ENCODE measurements around the gene ATAD5.
"Not testable (repeated sequence)": the region's sequence is repeated elsewhere in the genome, so short reads cannot be mapped to it uniquely, and the experiment has no call there.

The ATAD5 gene, protein sequence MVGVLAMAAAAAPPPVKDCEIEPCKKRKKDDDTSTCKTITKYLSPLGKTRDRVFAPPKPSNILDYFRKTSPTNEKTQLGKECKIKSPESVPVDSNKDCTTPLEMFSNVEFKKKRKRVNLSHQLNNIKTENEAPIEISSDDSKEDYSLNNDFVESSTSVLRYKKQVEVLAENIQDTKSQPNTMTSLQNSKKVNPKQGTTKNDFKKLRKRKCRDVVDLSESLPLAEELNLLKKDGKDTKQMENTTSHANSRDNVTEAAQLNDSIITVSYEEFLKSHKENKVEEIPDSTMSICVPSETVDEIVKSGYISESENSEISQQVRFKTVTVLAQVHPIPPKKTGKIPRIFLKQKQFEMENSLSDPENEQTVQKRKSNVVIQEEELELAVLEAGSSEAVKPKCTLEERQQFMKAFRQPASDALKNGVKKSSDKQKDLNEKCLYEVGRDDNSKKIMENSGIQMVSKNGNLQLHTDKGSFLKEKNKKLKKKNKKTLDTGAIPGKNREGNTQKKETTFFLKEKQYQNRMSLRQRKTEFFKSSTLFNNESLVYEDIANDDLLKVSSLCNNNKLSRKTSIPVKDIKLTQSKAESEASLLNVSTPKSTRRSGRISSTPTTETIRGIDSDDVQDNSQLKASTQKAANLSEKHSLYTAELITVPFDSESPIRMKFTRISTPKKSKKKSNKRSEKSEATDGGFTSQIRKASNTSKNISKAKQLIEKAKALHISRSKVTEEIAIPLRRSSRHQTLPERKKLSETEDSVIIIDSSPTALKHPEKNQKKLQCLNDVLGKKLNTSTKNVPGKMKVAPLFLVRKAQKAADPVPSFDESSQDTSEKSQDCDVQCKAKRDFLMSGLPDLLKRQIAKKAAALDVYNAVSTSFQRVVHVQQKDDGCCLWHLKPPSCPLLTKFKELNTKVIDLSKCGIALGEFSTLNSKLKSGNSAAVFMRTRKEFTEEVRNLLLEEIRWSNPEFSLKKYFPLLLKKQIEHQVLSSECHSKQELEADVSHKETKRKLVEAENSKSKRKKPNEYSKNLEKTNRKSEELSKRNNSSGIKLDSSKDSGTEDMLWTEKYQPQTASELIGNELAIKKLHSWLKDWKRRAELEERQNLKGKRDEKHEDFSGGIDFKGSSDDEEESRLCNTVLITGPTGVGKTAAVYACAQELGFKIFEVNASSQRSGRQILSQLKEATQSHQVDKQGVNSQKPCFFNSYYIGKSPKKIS (N-terminal part only)

DNA sequence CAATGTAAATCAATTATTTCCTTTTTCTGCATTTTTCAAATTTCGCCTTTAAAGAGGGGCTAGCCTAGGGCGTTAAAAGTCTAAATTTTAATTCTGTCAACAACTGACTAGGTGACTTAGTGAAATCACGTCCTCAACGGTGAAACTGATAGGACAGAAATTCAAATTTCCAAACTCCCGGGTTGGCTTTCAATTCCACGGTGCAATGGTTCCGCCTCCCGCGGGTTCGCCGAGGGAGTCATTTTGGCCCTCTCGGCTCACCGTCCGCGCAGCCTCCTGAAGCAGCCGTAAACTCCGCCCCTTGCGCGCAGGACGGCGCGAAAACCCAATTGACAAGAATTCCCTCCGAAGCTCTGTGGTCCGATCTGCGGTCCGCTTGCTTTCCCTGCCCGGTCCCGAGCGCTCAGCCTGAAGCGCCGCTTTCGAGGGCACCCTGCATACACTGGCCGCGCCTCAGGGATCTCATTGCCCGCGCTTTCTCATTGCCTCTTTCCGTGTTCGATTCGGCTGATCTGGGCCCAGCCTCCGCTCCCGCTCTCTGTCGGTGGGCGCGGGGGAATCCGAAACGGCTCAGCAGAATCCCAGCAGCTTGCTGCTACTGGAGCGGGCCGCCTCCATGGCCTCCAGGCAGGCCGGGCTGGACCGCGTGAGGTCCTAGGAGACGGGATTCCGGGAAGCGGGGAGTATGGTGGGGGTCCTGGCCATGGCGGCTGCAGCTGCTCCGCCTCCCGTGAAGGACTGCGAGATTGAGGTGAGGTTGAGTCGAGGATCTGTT lies at the start of gene ATAD5:
Gene ATAD5, plus strand, starts transcription at position 304 of the 775 bp plus-strand sequence. Its CDS starts 382 bp downstream, at position 686.
- DNase-seq (ENCODE audit: low read depth), result peak; percentile 85

DNA sequence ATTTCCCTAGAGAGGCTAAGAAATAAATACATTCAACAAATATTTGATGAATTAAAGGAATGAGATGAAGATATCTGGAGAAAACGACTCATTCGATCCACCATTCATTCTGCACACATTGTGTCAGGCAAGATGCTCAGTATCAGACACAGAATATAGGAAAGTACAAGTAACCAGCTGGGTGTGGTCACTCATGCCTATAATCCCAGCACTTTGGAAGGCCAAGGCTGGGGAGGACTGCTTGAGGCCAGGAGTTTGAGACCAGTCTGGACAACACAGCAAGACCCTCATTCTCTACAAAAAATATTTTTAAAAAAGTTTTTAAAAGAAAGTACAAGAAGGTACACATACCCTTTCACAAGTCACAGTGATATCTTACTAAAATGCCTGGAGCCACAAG lies 49.6 kb upstream of the ATAD5 start:
- no peak for DNase-seq (ENCODE audit: low read depth)

GRCh38 chr17:30788918-30789317 lies 42.8 kb upstream of the ATAD5 start:
- no peak for DNase-seq (ENCODE audit: low read depth)

- DNase-seq (ENCODE audit: low read depth), result no peak
These were observed 41.5 kb upstream of the ATAD5 start for GRCh38 chr17:30790279-30790678.

DNA sequence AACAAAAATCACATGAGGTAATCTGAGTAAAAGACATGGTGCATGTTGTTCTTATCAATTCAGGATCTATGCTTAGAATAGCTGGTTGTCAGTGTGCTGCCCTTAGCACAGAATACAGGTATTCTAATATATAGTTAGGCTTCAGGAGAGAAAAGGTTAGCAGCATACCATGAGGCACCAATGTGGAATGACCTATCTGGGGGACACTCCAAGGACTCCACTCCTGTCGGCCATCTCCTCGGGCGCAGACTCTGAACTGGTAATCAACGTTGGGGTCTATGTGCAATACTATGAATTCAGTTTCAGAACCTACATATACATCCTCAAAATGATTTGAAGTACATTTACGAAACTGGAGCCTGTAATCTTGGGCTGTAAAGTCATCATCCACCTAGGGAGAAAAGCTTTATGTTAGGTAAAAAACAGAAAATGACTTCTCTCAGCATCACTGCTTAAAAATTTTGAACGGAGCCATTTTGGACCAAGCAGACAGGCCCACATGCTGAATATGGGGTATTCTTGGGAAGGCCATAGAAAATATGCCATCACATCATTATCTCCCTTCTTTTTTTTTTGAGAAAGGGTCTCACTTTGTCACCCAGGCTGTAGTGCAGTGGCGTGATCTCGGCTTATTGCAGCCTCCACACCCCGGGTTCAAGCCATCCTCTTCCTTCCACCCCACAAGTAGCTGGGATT lies 38.3 kb upstream of the ATAD5 start:
- DNase-seq (ENCODE audit: low read depth), result no peak

DNA sequence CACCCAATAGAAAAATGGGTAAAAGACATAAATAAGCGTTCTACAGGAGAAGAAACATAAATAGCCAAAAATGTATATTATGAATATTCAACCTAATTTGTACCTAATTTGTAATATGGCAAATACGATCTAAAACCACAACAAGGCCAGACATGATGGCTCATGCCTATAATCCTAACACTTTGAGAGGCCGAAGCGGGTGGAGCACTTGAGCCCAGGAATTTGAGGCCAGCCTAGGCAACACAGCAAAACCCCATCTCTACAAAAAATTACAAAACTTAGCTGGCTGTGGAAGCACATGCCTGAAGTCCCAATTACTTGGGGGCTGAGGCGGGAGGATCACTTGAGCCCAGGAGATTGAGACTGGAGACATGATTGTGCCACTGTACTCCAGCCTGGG lies 37.4 kb upstream of the ATAD5 start:
- no peak for DNase-seq (ENCODE audit: low read depth)

GRCh38 chr17:30796016-30796415 lies 35.8 kb upstream of the ATAD5 start:
- no peak for DNase-seq (ENCODE audit: low read depth)

DNA sequence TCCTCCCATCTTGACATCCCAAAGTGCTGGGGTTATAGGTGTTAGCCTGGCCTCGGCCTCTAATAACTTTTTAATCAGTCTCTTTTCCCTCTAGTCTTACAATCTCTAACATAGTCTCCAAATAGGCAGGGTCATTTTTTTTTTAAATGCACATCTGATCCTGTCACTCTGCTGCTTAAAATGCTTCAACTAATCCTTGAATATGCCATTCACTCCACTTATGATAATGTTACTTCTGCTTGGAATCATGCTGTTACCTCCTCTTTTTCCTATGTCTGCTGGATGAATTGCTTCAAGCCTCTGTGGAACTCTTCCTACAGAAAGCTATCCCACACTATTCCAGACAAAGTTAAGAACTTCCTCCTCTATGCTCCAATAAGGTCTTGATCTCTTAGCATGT lies 30.1 kb upstream of the ATAD5 start:
- no peak for DNase-seq (ENCODE audit: low read depth)

DNA sequence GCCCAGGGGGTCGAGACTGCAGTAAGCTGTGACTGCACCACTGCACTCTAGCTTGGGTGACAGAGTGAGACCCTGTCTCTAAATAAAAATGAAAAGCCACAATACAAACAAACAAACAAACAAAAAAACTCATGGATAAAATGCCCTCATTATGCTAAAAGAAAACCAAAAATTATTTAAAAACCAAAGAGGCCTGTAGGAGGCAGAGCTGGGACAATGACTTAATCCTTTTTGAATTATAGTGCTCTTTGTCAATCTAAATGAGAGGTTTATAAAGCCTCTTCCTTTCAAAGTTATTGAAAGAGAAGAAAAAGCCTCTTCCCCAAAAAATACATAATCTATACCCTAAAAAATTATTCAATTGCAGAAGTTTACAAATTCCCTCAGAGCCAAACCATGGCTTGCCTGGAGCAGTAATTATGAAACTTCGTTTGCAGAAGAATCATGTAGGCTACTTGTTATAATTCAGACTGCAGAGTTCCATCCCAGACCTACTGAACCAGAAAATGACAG lies 25.8 kb upstream of the ATAD5 start:
- DNase-seq (ENCODE audit: low read depth), result no peak

DNA sequence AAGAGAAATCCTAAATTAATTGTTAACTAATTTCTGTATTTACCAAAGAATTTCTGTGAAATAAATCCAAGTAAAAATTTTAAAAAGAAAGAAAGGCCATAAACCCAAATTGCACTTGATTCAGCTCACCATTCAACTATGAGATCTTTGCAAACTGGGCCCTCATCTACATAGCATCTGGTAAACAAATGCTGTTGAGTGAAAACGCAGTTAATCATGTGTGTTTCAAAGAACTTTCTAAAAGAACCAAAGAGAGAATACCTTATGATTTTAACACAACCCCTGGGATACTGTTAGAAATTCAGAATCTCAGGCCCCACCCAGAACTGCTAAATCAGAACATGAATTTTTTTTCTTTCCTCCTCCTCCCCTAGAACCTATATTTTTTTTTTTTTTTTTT lies 23.9 kb upstream of the ATAD5 start:
- no peak for DNase-seq (ENCODE audit: low read depth)

- no peak for DNase-seq (ENCODE audit: low read depth)
These were observed 22.9 kb upstream of the ATAD5 start for GRCh38 chr17:30808785-30809286.

- no peak for DNase-seq (ENCODE audit: low read depth)
These were observed 21.9 kb upstream of the ATAD5 start for GRCh38 chr17:30809867-30810266.

- no peak for DNase-seq (ENCODE audit: low read depth)
These were observed 19.3 kb upstream of the ATAD5 start for GRCh38 chr17:30812218-30813177.

DNA sequence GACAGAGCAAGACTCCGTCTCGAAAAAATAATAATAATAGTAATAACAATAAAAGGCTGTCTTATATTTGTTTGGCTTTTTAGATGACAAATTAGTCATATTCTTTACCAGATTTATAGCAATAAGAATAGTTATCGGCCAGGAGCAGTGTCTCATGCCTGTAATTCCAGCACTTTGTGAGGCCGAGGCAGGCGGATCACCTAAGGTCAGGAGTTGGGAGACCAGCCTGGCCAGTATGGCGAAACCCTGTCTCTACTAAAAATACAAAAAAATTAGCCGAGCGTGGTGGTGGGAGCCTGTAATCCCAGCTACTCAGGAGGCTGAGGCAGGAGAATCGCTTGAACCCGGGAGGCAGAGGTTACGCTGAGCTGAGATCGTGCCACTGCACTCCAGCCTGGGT lies 17.5 kb upstream of the ATAD5 start:
- DNase-seq (ENCODE audit: low read depth), result not testable (repeated sequence)

- not testable (repeated sequence) for DNase-seq (ENCODE audit: low read depth)
These were observed 16.9 kb upstream of the ATAD5 start for GRCh38 chr17:30814860-30815259.

GRCh38 chr17:30816165-30816564 lies 15.6 kb upstream of the ATAD5 start:
- no peak for DNase-seq (ENCODE audit: low read depth)

DNA sequence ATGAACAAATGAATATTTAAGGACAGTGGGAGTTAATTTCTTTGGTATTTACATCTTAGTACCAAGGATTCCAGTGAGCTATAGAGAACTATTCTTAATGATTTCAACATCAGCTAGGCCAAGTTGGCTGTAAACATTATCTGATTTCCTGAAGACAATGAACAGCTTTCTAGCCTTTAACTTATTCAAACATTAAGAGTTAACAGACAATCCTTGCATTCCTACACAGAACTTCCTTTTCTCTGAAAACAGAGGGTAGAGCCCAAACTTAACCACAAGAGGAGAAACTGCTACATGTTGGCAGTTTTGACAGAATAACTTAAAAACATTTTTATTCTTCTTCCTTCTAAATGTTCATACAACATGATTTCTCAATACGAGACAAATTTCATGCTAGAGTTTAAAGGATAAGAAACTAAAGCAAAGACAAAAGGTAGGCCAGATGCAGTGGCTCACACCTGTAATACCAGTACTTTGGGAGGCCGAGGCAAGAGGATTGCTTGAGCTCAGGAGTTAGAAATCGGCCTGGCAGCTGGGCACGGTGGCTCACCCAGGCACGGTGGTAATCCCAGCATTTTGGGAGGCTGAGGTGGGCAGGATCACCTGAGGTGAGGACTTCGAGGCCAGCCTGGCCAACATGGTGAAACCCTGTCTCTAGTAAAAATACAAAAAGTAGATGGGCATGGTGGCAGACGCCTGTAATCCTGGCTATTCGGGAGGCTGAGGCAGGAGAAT lies 11.6 kb upstream of the ATAD5 start:
- no peak for DNase-seq (ENCODE audit: low read depth)

- DNase-seq (ENCODE audit: low read depth), result no peak
These were observed 9.7 kb upstream of the ATAD5 start for GRCh38 chr17:30821871-30822723.
